GM19351 (cell line): Measurements from ENCODE around the gene HPSE.
"Not testable (repeated sequence)": the region's sequence is repeated elsewhere in the genome, so short reads cannot be mapped to it uniquely, and the experiment has no call there.

Experiments
- ATAC-seq: cut with Tn5 transposase; IDR thresholded peaks from one replicate; pipeline ENCODE4 v1.9.1; 2021; ENCODE audit warnings: mild to moderate bottlenecking, moderate library complexity; ENCODE audit not compliant: unreplicated experiment

Gene HPSE

GRCh38 chr4:83335701-83336100 lies 1.1 kb upstream of the HPSE start:
- no peak for ATAC-seq

DNA sequence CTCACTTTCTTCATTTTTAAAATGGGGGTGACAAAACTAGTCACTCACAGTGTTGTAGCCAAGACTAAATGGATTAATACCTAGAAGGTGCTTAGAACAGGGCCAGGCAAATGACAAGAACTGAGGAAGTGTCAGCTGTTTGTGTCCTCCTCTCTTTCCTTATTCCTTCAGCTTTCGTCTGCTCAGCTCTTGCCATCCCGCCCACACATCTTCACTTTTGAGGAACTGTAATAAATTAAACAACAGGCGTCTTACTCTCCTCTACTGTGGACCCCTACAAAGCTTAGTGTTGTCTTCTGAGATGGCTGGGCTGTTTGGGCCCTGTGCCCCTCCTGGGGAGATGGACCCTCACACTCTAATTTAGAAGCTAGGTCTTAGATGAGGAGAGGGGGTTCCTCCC lies 2.7 kb downstream of the HPSE start:
- ATAC-seq: no peak

DNA sequence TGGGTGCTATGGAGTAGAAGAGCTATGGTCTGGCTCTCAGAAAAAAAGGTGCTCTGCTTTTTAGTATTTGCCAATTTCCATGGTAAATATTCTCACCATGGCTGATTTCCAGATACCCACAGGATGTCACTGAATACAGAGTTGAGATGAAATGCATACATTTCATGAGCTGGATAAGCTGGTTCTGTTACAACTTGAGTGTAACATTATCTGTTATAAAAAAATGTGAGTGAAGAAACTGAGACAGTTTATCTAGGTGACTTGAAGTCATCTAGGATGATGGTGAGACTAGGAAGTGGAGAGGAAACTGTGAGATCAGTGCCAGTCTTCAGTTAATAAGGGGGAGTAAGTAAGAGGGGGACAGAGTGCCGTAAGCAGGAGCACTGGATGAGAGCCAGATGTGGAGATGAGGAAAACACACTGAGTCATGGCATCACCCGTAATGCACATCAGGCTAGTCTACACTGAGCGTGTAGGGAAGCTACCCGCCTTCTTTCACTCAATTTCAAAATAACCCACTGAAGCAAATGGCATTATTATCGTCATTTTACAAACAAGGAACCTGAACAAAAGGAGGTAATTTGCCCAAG lies 5.0 kb downstream of the HPSE start:
- ATAC-seq: no peak

DNA sequence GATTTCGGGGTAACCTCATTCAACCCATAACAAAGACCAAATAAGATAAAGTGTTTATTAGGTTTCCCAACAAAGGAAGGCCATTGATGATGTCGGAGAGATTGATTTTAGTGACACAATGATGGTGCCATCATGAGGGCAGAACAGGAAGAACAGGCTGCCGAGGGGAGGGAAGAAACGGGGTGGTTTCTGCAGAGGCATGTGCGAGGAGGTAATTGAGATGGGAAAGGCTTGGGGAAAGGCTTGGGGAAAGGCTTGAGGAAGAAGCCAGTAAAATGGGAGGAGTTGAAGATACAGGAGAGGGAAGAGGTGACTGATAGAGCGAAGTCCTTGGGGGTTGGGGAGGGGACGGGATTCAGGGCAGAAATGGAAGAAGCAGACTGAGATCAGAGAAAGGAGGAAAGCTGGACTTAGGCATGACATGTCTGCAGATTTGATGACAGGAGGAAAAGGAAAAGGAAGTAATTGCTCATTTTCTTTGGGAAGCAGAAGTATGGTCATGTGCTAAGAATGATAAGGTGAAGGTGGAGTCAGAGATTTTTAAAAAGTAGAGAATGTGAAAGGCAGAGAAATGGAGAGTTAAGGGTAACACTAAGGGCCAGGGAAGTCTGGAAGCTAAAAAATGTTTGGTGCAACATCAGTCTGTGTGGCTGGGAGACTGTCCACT lies 6.0 kb downstream of the HPSE start:
- ATAC-seq: no peak

DNA sequence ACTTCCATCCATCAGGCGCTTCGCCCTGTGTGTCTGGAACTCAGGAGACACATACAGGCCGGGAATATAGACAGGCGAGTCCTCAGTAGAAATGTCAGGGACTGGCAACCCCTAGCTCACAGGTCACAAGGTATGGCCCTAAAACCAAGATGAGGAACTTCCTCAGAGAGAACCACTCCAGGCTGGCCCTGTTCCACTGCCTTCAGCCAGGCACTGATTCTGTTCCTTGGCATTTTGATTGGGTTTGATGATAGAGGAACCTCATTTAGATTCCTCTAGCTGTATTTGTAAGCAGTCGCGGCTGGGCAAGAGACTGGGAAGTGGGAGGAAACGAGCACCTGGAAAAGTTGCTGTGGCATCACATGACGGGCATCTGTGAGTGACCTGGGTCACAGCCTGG lies 8.1 kb downstream of the HPSE start:
- ATAC-seq: no peak

- not testable (repeated sequence) for ATAC-seq
These were observed 9.3 kb downstream of the HPSE start for GRCh38 chr4:83325306-83325705.

DNA sequence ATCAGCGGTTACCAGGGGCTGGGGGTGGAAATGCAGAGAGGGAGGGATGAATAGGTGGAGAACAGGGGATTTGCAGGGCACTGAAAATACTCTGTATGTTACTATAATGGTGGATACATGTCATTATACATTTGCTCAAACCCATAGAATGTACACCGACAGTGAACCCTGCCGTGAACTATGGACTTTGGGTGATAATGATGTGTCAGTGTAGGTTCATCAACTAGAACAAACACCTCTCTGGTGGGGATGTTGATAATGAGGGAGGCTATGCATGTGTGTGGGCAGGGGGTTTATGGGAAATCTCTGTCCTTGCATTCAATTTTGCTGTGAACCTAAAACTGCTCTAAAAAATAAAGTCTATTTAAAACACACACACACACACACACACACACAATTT lies 11.5 kb downstream of the HPSE start:
- ATAC-seq: no peak

DNA sequence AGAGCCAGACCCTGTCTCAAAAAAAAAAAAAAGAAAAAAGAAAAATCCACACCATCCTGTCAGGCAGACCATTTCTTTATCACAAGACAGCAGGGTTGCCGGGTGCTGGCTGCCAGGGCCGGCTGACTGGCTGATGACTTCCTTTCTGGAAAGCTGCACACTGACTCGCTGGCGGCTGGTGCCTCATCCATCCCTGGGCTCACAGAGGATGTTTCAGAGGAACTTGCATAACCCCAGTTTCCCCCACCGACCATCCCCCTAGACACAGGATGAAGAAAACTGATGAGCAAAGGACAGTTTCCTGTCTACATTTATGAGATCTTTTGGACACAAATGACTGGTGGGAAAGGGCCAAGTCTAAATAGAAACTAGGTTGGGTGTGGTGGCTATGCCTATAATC lies 14.1 kb downstream of the HPSE start:
- no peak for ATAC-seq

- ATAC-seq: no peak
These were observed 16.0 kb downstream of the HPSE start for GRCh38 chr4:83318666-83319065.

DNA sequence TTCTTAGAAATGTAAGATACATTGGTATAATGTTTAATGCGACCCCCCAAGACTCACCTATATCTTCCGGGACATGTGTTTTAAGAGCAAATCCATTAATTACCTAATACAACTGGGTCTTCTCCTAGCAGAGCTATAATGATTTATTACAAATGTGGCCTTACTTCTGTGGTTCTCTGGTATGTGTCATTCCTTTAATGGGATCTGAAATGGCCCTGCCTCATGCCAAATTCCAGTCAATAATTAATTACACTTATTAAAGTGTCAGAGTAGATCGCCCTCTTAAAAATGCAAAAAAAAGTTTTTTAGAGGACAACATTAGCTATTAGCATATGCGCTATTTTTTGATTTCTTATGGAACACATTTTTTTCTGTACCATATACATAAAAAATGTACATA lies 17.0 kb downstream of the HPSE start:
- no peak for ATAC-seq

GRCh38 chr4:83316459-83317165 lies 18.0 kb downstream of the HPSE start:
- ATAC-seq: no peak

DNA sequence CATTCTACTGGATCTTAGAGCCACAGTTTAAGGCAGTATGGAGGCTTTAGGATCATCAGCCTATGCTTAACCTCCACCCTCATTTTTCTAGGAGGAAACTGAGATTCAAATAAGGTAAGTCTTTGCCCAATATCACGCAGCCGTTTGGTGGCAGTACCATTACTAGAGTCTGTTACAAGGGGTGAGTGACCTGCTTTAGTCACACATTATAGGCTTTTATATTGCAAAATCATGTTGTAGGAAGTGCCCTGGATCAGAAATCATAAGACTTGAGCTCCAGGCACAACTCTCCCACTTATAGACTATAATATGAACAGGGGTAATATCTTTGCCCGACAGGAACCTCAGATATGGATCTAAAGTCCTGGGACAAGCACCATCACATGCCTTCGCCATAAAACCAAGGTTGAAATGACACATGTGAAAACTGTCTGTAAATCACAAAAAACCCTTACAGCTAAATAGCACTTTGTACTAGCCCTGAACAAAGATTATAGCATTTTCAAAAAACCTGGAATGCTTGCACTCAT lies 19.2 kb downstream of the HPSE start:
- no peak for ATAC-seq

GRCh38 chr4:83308672-83309071 lies 26.0 kb downstream of the HPSE start:
- ATAC-seq: no peak

- no peak for ATAC-seq
These were observed 26.7 kb downstream of the HPSE start for GRCh38 chr4:83307920-83308319.

DNA sequence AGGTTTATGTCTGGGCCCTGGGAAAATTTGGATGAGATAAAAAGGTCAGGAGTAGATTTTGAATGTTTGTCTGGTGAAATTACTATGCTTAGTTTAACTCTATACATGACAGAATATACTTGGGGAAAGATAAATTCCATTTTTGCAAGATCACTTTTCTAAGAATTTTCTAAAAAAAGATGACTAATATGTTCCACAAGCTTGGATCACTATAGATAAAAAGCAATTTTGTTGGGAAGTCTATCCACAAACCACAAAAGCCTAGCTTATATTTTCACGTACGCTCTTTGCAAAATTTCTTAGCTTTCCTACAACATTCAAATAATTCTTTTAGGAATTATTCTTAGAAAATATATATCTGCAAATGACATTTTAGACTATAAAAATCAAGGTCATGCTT lies 29.5 kb downstream of the HPSE start:
- ATAC-seq: no peak

- ATAC-seq: peak; percentile 75
These were observed 36.9 kb downstream of the HPSE start for GRCh38 chr4:83297548-83298260.

DNA sequence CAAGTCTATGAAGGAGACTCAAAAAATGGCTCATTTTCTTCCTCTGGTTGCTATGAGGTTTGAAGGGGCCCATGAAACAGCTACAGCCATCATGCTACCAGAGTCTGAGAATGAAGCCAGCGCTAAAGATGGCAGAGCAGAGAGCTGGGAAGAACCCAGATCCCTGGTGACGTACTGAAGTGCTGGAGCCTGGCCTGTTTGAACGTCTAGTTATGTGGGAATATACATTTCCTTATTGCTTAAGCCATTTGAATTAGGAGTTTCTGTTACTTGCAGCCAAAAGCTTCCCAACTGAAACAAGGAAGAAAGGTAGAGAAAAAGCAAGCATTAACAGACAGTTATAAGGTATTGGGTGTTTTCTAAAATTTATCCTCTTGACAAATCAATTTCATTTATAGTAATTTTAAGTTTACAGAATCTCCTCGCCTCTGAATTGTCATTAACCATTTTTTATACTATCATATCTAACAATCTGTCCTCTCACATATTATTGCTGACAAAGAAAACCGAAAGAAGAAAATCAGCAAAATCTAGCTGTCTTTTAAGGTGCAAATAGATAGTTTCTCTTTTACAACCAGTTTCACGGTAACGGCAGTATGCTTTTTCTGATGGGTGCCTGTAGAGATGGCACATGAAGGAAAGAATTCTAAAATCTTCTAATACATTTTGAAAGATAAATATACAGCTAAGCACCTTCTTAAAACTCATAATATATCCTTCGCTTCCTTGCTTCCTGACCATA lies 41.2 kb downstream of the HPSE start:
- ATAC-seq: no peak

GRCh38 chr4:83290059-83290774 lies 44.4 kb downstream of the HPSE start:
- not testable (repeated sequence) for ATAC-seq

DNA sequence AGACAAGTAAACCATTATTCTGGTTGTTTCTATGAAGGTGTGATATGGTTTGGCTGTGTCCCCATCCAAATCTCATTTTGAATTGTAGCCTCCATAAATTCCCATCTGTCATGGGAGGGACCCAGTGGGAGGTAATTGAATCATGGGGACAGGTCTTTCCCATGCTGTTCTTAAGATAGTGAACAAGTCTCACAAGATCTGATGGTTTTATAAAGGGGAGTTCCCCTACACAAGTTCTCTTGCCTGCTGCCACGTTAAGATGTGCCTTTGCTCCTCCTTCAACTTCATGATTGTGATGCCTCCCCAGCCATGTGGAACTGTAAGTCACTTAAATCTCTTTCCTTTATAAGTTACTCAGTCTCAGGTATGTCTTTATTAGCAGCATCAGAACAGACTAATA lies 46.3 kb downstream of the HPSE start:
- not testable (repeated sequence) for ATAC-seq

DNA sequence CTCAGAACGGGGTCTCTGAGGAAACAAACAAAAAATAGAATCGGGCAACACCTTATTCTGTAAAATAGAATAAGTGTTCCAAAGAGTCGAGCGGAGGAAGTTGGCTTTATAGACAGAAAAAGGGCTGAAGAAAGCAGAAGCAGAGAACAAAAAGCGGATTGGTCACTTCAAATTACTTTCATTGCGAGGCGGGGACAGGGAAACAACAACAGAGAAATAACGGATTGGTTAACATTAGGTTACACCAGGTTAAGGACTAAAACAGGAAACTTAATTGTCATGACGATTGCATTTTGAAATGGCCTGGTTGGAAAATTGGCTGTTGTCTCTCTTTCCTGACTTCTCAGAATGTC lies 49.6 kb downstream of the HPSE start:
- no peak for ATAC-seq
